ENCODE data around the gene BAZ2B. TPM values are rescaled to one million over a fixed set of nuclear protein-coding genes. Genes with fewer than 3 reads are reported as not detected.

The BAZ2B gene
- total and polyA plus RNA-seq, 2 experiments from 2014 or later: 51.7 to 62.9 TPM

GRCh38 chr2:159546716-159547430 is 69.5 kb downstream of the BAZ2B start:
- Histone ChIP-seq H3K79me2 (replicated peaks; ENCODE audit: insufficient read depth) (no peaks in the 10 kb centered on the region), H4K20me1 (replicated peaks; ENCODE audit: insufficient read depth) (no peaks in the 10 kb centered on the region), H3K27ac (ENCODE audit: low read depth) (no peak overlapping the region), H3K36me3 (ENCODE audit: insufficient read depth) (no peaks in the 10 kb centered on the region), H3K4me2 (no peak overlapping the region), H3K27me3 (ENCODE audit: insufficient read depth) (no peaks in the 10 kb centered on the region), H2AFZ (no peak overlapping the region), H3K9me2 (ENCODE audit: insufficient read depth) (no peaks in the 10 kb centered on the region), H3K4me3 (no peak overlapping the region), H3F3A (replicated peaks; ENCODE audit: low read depth) (no peaks in the 10 kb centered on the region), H3K4me1 (ENCODE audit: insufficient read depth) (peaks cover 8% of the 10 kb centered on the region; the same call in 1 of the 2 replicates)
- TF ChIP-seq NANOG (IDR thresholded peaks at IDR 0.05; ENCODE audit: borderline replicate concordance) (no peak), REST (IDR thresholded peaks at IDR 0.05; ENCODE audit: unreplicated experiment) (no peak), ZNF114 (CRISPR knock-in tag; IDR thresholded peaks at IDR 0.05) (no peak), EZH2 (IDR thresholded peaks at IDR 0.05; ENCODE audit: low read depth, unreplicated experiment) (no peak), ZNF462 (CRISPR knock-in tag; IDR thresholded peaks at IDR 0.05) (no peak), ZNF331 (CRISPR knock-in tag; IDR thresholded peaks at IDR 0.05; ENCODE audit: low read depth) (no peak), EZH2phosphoT487 (IDR thresholded peaks at IDR 0.05; ENCODE audit: unreplicated experiment) (no peak), POLR2AphosphoS5 (IDR thresholded peaks at IDR 0.05; ENCODE audit: low read depth) (no peak), STAT1 (IDR thresholded peaks at IDR 0.05; ENCODE audit: unreplicated experiment) (no peak), ETS1 (IDR thresholded peaks at IDR 0.05) (no peak), CTCF (conservative IDR thresholded peaks at IDR 0.05; ENCODE audit: low read depth in 2 of 2) (no peak), CREB1 (CRISPR knock-in tag; IDR thresholded peaks at IDR 0.05; ENCODE audit: low read depth) (no peak)
- Mint-ChIP-seq H3K4me3 (no peak overlapping the region), H3K27me3 (ENCODE audit: insufficient read depth, low read depth, poor library complexity) (peaks cover 2% of the 10 kb centered on the region), H3K4me1 (peaks cover 24% of the 10 kb centered on the region), H3K9me3 (no peaks in the 10 kb centered on the region), H3K27ac (peak overlapping the region; percentile 14), H3K36me3 (ENCODE audit: low read depth) (peaks cover 3% of the 10 kb centered on the region; the same call in 1 of the 3 replicates)
- DNase-seq (ENCODE audit: low spot score) (no peak), ATAC-seq (no peak)

Measured in GM23338 (cell line).